Measurements from ENCODE around the gene COPB1. TPM values are rescaled to one million over a fixed set of nuclear protein-coding genes. Genes with fewer than 3 reads are reported as not detected.
A peak's percentile ranks its signal among the peaks of the same experiment; 100 is the strongest.
"Not testable (repeated sequence)": the region's sequence is repeated elsewhere in the genome, so short reads cannot be mapped to it uniquely, and the experiment has no call there.

Gene COPB1
- total RNA-seq, 4 donors from 2014 or later, result 46.4 to 59.1 (median 52.4) TPM

DNA sequence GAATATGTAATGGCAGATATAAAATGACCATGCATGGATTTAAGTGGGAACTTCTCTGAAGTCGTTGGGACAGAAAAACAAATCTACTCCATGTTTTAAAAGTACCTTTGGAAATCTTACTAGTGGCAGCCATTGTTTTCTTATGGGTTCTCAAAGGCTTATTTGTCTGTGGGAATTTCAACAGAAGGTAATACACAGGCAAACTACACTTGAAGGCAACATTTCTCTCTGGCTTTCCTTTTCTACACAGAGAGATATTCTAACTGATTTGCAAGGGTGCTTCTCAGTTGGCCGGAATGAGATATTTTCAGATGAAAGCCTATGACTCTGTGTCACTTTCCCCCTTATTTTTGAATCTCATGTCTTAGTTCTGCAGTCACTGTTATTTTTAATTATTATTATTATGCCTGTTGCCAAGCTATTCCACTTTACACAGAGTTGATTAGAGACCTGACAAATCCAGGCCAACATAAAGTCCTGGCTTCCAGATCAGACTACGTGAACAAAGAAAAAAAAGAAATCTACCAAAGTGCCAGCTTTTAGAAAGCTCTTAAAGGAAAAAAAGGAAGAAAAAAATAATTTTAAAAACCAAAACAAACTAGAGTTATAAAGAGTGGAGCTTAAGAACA is 39.4 kb upstream of the COPB1 start:
- DNase-seq, result no peak
- Histone ChIP-seq H3K9me3 (no peaks in the 10 kb centered on the region), H3K27ac (no peak overlapping the region), H3K36me3 (no peaks in the 10 kb centered on the region), H3K27me3 (no peaks in the 10 kb centered on the region), H3K4me3 (no peak overlapping the region), H3K4me1 (no peaks in the 10 kb centered on the region)
- no peak for ATAC-seq
- in situ Hi-C loops (cut with MboI; ENCODE audit: low sequenced_read_pairs in 4 of 4), result loop anchor here in 1 of 4 donors (25.0 kb wide), 1 partner anchor 348 kb away; the partner anchor contains the start of gene CYP2R1
- intact Hi-C loops (cut with DNase I; ENCODE audit: low total_unique reads), result no loop called here
- TF ChIP-seq, protein P1, sequence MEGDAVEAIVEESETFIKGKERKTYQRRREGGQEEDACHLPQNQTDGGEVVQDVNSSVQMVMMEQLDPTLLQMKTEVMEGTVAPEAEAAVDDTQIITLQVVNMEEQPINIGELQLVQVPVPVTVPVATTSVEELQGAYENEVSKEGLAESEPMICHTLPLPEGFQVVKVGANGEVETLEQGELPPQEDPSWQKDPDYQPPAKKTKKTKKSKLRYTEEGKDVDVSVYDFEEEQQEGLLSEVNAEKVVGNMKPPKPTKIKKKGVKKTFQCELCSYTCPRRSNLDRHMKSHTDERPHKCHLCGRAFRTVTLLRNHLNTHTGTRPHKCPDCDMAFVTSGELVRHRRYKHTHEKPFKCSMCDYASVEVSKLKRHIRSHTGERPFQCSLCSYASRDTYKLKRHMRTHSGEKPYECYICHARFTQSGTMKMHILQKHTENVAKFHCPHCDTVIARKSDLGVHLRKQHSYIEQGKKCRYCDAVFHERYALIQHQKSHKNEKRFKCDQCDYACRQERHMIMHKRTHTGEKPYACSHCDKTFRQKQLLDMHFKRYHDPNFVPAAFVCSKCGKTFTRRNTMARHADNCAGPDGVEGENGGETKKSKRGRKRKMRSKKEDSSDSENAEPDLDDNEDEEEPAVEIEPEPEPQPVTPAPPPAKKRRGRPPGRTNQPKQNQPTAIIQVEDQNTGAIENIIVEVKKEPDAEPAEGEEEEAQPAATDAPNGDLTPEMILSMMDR (IDR thresholded peaks at IDR 0.05 in 4 of 5, conservative IDR thresholded peaks at IDR 0.05 in 1 of 5), result no peak
- no peak for TF ChIP-seq POLR2A (IDR thresholded peaks at IDR 0.05)

DNA sequence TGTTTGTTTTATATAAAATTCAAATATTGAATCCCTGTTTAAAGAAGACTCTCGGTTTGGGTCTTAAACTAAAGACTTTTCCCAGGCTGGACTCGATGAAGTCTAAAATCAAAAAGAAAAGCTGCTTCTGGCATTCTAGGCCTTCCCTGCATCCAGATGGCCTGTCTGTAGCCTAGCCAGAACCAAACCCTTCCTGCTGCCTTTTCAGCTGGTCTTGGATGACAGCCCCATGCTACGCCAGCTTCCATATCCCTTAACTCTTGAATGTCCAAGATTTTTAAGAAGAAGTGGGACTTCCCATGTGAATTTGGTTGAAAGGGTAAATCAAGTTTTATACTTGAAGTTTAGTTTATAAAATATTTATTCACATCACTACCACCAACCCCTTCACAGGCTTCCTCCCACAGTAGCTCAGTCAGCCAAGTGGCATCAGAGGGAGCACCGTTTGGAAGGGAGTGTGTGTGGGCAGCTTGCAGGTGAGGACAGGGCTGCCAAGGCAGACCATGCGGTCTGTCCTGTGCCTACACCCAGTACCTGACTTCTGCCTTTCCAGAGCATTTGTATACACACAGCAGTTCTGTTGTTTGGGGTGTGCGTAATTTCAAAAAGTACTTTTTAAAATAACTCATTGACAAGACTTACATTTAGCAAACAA is 38.8 kb upstream of the COPB1 start:
- H3K9me3 ChIP-seq, result no peaks in the 10 kb centered on the region
- no peaks in the 10 kb centered on the region for H3K4me1 ChIP-seq
- ATAC-seq (no peak), DNase-seq (no peak)
- in situ Hi-C loops (cut with MboI; ENCODE audit: low sequenced_read_pairs in 4 of 4), result loop anchor here in 1 of 4 donors (25.0 kb wide), 1 partner anchor 349 kb away; the partner anchor contains the start of gene CYP2R1
- intact Hi-C loops (cut with DNase I; ENCODE audit: low total_unique reads), result no loop called here
- TF ChIP-seq, protein P1 (IDR thresholded peaks at IDR 0.05 in 4 of 5, conservative IDR thresholded peaks at IDR 0.05 in 1 of 5), result no peak
- TF ChIP-seq POLR2A (IDR thresholded peaks at IDR 0.05), result no peak
- no peaks in the 10 kb centered on the region for H3K27me3 ChIP-seq
- H3K27ac ChIP-seq, result no peak overlapping the region
- no peaks in the 10 kb centered on the region for H3K36me3 ChIP-seq
- H3K4me3 ChIP-seq, result no peak overlapping the region

DNA sequence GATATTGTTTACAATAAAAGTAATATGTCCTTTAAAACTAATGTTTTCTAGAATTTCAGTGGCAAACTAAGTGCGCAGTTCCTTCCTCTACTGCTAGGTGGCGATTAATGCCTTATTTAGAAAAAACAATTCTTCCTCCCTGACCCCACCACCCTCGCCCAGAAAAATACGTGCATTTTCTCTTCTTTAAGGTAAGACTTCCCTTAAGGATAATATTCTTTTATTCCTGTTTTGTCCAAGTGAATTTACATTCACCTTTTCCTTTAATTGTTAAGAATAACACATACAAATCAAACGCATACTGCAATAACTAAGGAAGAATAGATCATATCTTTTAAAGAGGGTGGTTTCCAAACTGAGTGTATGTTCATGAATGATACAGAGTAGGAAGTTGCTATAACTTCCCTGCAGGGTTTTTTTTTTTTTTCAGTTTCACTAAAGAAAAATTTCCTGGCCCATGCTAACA is 37.6 kb upstream of the COPB1 start:
- no peak overlapping the region for H3K4me3 ChIP-seq
- H3K4me1 ChIP-seq, result no peaks in the 10 kb centered on the region
- no peaks in the 10 kb centered on the region for H3K9me3 ChIP-seq
- no peaks in the 10 kb centered on the region for H3K27me3 ChIP-seq
- TF ChIP-seq, protein P1 (IDR thresholded peaks at IDR 0.05 in 4 of 5, conservative IDR thresholded peaks at IDR 0.05 in 1 of 5), result peak; percentile 18 to 63 (median 31)
- TF ChIP-seq POLR2A (IDR thresholded peaks at IDR 0.05), result no peak
- H3K27ac ChIP-seq, result no peak overlapping the region
- ATAC-seq (no peak), DNase-seq (no peak)
- intact Hi-C loops (cut with DNase I; ENCODE audit: low total_unique reads) (no loop called here), in situ Hi-C loops (cut with MboI; ENCODE audit: low sequenced_read_pairs in 4 of 4) (loop anchor here in 1 of 4 donors (25.0 kb wide), 1 partner anchor 350 kb away; the partner anchor contains the start of gene CYP2R1)
- H3K36me3 ChIP-seq, result no peaks in the 10 kb centered on the region

DNA sequence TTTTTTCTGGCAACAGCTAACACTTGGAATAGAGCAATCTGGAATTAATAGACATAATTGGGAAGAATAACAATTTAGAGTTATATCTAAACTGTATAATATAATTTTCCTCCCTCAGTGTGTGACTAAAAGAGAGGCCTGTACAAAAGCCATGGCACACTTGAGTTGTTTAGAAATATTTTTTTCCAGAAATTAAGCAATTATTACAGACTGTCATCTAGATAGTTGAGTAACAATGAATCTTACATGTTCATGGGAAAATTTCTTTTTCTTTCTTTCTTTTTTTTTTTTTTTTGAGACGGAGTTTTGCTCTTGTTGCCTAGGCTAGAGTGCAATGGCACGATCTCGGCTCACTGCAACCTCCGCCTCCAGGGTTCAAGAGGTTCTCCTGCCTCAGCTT is 35.6 kb upstream of the COPB1 start:
- ATAC-seq; H3K4me1 ChIP-seq; H3K4me3 ChIP-seq; H3K27ac ChIP-seq; H3K36me3 ChIP-seq; H3K9me3 ChIP-seq; DNase-seq; H3K27me3 ChIP-seq; intact Hi-C loops (cut with DNase I; ENCODE audit: low total_unique reads): not testable (repeated sequence)
- in situ Hi-C loops (cut with MboI; ENCODE audit: low sequenced_read_pairs in 4 of 4), result loop anchor here in 1 of 4 donors (25.0 kb wide), 1 partner anchor 352 kb away; the partner anchor contains the start of gene CYP2R1

DNA sequence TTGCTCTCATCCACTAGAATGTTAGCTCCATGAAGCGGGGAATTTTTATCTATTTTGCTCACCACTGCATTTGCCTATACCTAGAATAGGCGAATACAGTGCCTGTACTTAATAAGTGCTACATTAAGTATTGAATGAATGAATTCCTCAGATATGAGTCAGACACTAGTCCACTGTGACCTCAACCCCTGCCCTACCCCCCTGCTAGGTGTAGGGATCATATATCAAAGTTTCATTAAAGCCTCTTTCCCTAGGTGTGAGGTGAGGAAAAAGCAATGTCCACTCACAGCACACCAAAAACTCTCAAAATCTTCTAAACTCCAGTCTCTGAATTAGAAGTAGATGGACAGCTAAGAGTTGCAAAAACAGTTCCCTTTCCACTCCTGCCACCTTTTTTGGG is 30.3 kb upstream of the COPB1 start:
- in situ Hi-C loops (cut with MboI; ENCODE audit: low sequenced_read_pairs in 4 of 4), result loop anchor here in 3 of 4 donors (10.0 to 25.0 kb wide), 2 partner anchors 357 to 365 kb away; partner anchors contain the start of gene CYP2R1 (in 3 of the 3)
- H3K4me3 ChIP-seq, result no peak overlapping the region
- intact Hi-C loops (cut with DNase I; ENCODE audit: low total_unique reads), result no loop called here
- no peak for DNase-seq
- no peak for ATAC-seq
- no peaks in the 10 kb centered on the region for H3K4me1 ChIP-seq
- TF ChIP-seq, protein P1 (IDR thresholded peaks at IDR 0.05 in 4 of 5, conservative IDR thresholded peaks at IDR 0.05 in 1 of 5), result no peak
- TF ChIP-seq POLR2A (IDR thresholded peaks at IDR 0.05), result no peak
- no peaks in the 10 kb centered on the region for H3K36me3 ChIP-seq
- H3K27ac ChIP-seq, result no peak overlapping the region
- no peaks in the 10 kb centered on the region for H3K9me3 ChIP-seq
- H3K27me3 ChIP-seq, result no peaks in the 10 kb centered on the region
